ENCODE results near the gene NRF1. TPM values are rescaled to one million over a fixed set of nuclear protein-coding genes. Genes with fewer than 3 reads are reported as not detected.

The NRF1 gene
- total RNA-seq, 1 experiment from 2014 or later, result 25.9 TPM

GRCh38 chr7:129680400-129680799 lies 68.9 kb downstream of the NRF1 start:
- no peak for TF ChIP-seq ELF1 (IDR thresholded peaks at IDR 0.05; ENCODE audit: borderline replicate concordance, low read depth)
- no peak for TF ChIP-seq RAD21 (IDR thresholded peaks at IDR 0.05; ENCODE audit: low read depth)
- no peak for TF ChIP-seq MAX (IDR thresholded peaks at IDR 0.05)
- TF ChIP-seq YY1 (IDR thresholded peaks at IDR 0.05; ENCODE audit: extremely low read depth, insufficient replicate concordance, low read depth, low read length), result no peak
- no peak for TF ChIP-seq REST (IDR thresholded peaks at IDR 0.05; ENCODE audit: low read depth)
- TF ChIP-seq ZNF274 (IDR thresholded peaks at IDR 0.05; ENCODE audit: low read depth, low read length), result no peak
- TF ChIP-seq CBX3 (IDR thresholded peaks at IDR 0.05; ENCODE audit: low read depth), result no peak
- no peak for TF ChIP-seq CTCF (IDR thresholded peaks at IDR 0.05 in 2 of 3, conservative IDR thresholded peaks at IDR 0.05 in 1 of 3; ENCODE audit: borderline replicate concordance in 1 of 3, insufficient read depth in 1 of 3, low read depth in 2 of 3, low read length in 2 of 3)
- no peak for TF ChIP-seq POLR2AphosphoS5 (IDR thresholded peaks at IDR 0.05; ENCODE audit: low read depth, low read length)
- no peak for TF ChIP-seq TCF7L2 (IDR thresholded peaks at IDR 0.05; ENCODE audit: borderline replicate concordance, extremely low read depth, insufficient read depth, insufficient read length)
- no peak for TF ChIP-seq SIN3A (IDR thresholded peaks at IDR 0.05; ENCODE audit: low read depth)
- TF ChIP-seq ZBTB33 (IDR thresholded peaks at IDR 0.05; ENCODE audit: extremely low read depth, insufficient replicate concordance, low read length), result no peak
- no peak for TF ChIP-seq EZH2phosphoT487 (IDR thresholded peaks at IDR 0.05; ENCODE audit: borderline replicate concordance)
- TF ChIP-seq ZFX (IDR thresholded peaks at IDR 0.05), result no peak
- Histone ChIP-seq H3K4me3 (replicated peaks in 1 of 2; ENCODE audit: low read depth in 1 of 2, low read length in 2 of 2) (no peak overlapping the region), H4K20me1 (ENCODE audit: insufficient read depth) (no peaks in the 10 kb centered on the region), H3K9ac (ENCODE audit: low read length) (no peak overlapping the region), H3K79me2 (ENCODE audit: insufficient read depth, low read length) (no peaks in the 10 kb centered on the region), H3K4me1 (ENCODE audit: control insufficient read depth in 1 of 2, insufficient read depth in 2 of 2, low read length in 2 of 2) (no peaks in the 10 kb centered on the region), H3K9me2 (ENCODE audit: insufficient read depth) (no peaks in the 10 kb centered on the region), H3K9me3 (ENCODE audit: control insufficient read depth in 1 of 2, insufficient read depth in 1 of 2, low read depth in 1 of 2, low read length in 2 of 2) (peaks cover 2 to 4% of the 10 kb centered on the region in 2 experiments; a peak in 1 of 4 replicates), H3K36me3 (ENCODE audit: control insufficient read depth in 1 of 2, insufficient read depth in 2 of 2, low read length in 2 of 2) (peaks cover 0 to 16% of the 10 kb centered on the region in 2 experiments; a peak in 1 of 4 replicates), H2AFZ (ENCODE audit: low read depth, low read length, poor library complexity, severe bottlenecking) (no peak overlapping the region), H3K27ac (ENCODE audit: low read depth, low read length) (no peak overlapping the region), H3K27me3 (ENCODE audit: insufficient read depth, low read length) (no peaks in the 10 kb centered on the region), H3K4me2 (ENCODE audit: low read length) (no peak overlapping the region)
- ATAC-seq (no peak), DNase-seq (ENCODE audit: low read depth, low spot score) (no peak)
- ChIA-PET RAD21 (ENCODE audit: low non-redundant PET in 1 of 2, low total read pairs in 2 of 2, uncharacterized antibody in 2 of 2, unreplicated experiment in 2 of 2) (no interaction called here), POLR2A (no interaction called here), CTCF (no interaction called here)
- BruUV-seq (replicated peaks), result no TSS peak
- intact Hi-C loops (cut with micrococcal nuclease), result no loop called here
